Endometrial microvascular endothelial cells (primary cell): Measurements from ENCODE around the gene RPS16. TPM values are rescaled to one million over a fixed set of nuclear protein-coding genes. Genes with fewer than 3 reads are reported as not detected.
"Not testable (repeated sequence)": the region's sequence is repeated elsewhere in the genome, so short reads cannot be mapped to it uniquely, and the experiment has no call there.

Source experiments
- in situ Hi-C: cut with HindIII; loops from 2 replicates; pipeline ENCODE4 v1.10.0; 2017; ENCODE audit warnings: low sequenced_read_pairs, low pct_unique_long_range_greater_than_20kb; ENCODE audit errors: inconsistent ontology term
- total RNA-seq: library from RNA; depleted of rRNA; stranded (reverse); fragments of >200 nt; gene quantifications from one replicate; pipeline ENCODE4 v1.2.3, GENCODE V29; 2015; ENCODE audit errors: inconsistent ontology term

The RPS16 gene
- total RNA-seq: 1,019 TPM

- in situ Hi-C loops: no loop called here
Measured at GRCh38 chr19:39435499-39436349, at the start of gene RPS16. Gene RPS16, minus strand, starts transcription at chr19:39435949. Its CDS starts 54 bp downstream, at chr19:39435895.

DNA sequence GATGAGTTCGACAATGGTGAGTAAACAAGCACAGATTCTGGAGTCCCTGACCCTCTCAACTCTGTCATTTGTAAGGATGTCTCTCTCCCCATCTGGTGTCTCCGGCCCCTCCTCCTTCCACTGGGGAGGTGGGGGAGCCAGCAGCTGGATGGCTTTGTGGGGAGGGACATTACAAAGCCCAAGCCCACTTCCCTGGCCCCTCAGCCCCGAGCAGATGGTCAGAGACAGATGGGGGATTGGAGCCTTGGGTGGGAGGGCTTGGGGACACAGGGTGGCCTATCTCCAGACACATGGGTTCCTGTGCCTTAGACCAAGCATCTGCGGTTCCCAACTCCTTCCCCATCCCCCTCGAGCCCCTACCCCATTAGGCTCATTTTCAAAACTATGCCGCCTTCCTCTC lies 47.4 kb upstream of the RPS16 start:
- in situ Hi-C loops: no loop called here

- in situ Hi-C loops: no loop called here
Measured at GRCh38 chr19:39481676-39482075, 45.9 kb upstream of the RPS16 start.

DNA sequence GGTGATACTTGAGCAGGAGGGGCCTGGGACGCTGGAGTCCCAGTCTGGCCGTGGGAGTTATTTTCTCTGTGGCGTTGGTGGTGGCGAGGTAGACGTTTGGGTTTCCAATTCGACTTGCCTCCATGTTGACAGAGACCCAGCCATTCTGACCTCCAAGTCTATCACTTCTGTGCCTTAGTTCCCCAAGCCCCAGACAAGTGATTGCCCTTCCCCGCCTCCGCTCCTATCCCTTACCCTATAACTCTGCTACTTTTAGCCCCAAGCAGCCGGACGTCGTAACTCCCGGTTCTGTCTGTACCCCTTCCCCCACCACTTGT lies 45.4 kb upstream of the RPS16 start:
- in situ Hi-C loops: no loop called here

- in situ Hi-C loops: no loop called here
Measured at GRCh38 chr19:39480337-39481228, 44.8 kb upstream of the RPS16 start, which contains the start of gene TIMM50. Gene TIMM50, plus strand, starts transcription at chr19:39480838. Its CDS starts 16 bp downstream, at chr19:39480854.

- in situ Hi-C loops: no loop called here
Measured at GRCh38 chr19:39479916-39480315, 44.2 kb upstream of the RPS16 start.

GRCh38 chr19:39479319-39479801 lies 43.6 kb upstream of the RPS16 start:
- in situ Hi-C loops: not testable (repeated sequence)

- in situ Hi-C loops: no loop called here
Measured at GRCh38 chr19:39475748-39476147, 40.0 kb upstream of the RPS16 start.

GRCh38 chr19:39474139-39474620 lies 38.4 kb upstream of the RPS16 start:
- in situ Hi-C loops: no loop called here

- in situ Hi-C loops: no loop called here
Measured at GRCh38 chr19:39473443-39473960, 37.8 kb upstream of the RPS16 start.

DNA sequence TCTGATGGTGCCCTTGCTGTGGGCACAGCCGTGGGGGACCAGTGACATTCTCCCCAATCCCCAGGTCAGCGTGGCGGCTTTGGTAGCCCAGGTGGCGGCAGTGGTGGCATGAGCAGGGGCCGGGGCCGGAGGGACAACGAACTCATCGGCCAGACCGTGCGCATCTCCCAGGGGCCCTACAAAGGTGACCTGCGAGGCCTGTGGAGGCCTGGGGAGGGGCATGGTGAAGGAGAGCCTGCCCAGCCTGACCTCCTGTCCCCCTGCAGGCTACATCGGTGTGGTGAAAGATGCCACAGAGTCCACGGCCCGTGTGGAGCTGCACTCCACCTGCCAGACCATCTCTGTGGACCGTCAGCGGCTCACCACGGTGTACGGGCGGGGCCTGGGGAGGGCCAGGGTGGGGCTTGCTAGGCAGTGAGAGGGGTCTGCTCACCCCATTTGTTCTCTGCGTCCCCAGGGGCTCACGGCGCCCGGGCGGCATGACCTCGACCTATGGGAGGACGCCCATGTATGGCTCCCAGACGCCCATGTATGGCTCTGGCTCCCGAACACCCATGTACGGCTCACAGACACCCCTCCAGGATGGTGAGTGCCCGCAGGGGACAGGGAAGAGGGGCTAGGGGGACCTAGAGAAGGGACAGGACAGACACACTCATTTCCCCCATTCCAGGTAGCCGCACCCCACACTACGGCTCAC lies 37.1 kb upstream of the RPS16 start:
- in situ Hi-C loops: no loop called here

DNA sequence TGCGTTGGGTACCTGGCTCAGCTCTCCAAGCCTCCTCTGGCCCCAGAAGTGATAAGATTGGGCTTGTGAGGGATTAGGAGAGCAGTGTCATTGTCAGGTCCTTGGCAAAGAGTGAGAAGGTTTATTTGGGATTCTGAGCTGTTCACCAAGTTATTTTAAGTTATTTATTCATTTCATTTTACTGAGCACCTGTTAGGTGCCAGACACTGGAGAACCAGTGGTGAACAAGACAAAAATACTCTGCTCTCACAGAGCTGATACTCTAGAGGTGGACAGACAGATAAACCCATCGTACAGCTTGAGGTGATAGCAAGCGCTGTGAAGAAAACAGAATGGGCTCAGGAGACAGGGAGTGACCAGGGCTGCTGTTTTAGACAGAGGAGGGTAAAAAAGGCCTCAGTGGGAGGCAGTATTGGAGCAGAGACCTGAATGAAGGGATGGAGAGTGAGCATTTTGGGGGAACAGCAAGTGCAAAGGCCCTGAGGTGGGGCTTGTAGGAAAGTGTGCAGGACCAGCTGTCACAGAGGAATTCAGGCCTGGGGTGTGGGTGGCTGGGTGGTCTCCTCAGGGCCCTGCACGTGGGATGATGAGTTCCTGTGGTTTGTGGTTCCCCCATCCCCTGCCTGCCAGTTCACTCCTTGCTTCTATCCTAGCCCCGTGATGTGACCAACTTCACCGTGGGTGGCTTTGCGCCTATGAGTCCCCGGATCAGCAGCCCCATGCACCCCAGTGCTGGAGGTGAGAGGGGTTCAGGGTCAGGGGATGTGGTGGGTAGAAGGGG lies 36.2 kb upstream of the RPS16 start:
- in situ Hi-C loops: no loop called here

- in situ Hi-C loops: no loop called here
Measured at GRCh38 chr19:39470724-39471339, 35.1 kb upstream of the RPS16 start.

DNA sequence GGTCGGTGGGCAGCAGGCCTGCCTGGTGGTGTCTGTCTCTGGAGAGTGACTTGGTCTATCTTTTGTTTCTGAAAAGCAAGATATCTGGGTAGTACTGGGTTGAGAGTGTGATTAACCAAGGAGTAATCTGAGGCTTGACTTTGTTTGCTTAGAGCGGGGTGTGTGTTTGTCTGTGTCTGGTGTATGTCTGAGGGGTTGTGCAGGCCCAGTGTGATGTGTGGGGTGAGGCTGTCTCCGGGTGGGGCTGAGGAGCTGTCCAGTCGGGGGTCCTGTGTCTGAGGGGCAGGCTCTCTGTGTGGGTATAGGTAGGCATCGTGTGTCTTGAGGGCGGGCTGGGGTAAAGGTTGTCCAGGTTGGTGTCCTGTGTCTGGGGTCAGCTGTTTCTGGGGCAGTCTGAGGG lies 33.8 kb upstream of the RPS16 start:
- in situ Hi-C loops: no loop called here

- in situ Hi-C loops: no loop called here
Measured at GRCh38 chr19:39469036-39469435, 33.3 kb upstream of the RPS16 start.

DNA sequence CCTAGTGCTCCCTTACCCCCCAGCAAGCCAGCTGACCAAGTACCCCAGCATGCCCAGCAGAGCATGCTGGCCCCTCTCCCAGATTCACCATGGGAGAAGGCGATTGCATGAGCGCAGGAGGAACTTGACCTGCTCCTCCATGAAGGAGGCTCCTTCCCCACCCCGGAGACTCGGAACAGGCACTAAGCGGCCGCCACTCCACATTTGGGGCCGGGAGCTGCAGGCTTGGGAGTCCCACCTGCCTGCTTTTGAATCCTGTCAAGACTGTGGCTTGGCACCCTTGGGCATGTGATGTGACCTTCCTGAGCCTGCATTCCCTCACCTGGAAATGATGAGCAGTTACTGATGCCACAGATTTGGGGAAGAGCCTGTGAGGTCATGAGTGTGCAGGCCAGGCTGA lies 32.2 kb upstream of the RPS16 start:
- in situ Hi-C loops: no loop called here

GRCh38 chr19:39465956-39466747 lies 30.4 kb upstream of the RPS16 start:
- in situ Hi-C loops: no loop called here
